Measurements from ENCODE around the gene SMTN.

Gene SMTN

DNA sequence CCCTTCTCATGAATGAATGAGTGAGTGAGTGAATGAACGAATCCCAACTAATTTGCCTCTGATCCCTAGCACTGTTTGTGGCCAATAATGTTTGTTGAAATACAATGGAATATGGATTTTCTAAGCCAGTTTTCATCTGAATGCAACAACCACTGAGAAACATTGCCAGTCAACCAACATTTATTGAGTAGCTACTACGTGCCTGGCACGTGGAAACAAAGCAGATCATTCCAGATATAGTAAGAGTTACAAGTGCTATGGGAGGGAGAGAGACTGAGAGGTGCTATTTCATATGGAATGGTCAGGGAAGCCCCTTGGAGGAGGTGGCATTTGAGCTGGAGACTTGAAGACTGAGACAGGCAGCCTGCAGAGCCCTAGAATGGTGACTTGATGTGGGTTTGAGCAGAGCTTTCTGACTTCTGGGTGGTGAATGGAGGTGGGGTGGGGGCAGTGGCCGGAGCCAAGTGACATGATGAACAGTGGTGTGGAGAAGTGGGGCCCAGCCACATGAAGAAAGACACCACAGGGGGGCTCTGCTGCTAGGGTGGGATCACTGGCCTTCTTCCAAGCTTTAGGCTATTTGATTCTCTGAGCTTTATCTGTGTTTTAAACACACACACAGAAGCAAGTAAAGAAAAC lies 35.1 kb upstream of the SMTN start:
- H3K27ac ChIP-seq, result no peak overlapping the region
- TF ChIP-seq, protein P1, sequence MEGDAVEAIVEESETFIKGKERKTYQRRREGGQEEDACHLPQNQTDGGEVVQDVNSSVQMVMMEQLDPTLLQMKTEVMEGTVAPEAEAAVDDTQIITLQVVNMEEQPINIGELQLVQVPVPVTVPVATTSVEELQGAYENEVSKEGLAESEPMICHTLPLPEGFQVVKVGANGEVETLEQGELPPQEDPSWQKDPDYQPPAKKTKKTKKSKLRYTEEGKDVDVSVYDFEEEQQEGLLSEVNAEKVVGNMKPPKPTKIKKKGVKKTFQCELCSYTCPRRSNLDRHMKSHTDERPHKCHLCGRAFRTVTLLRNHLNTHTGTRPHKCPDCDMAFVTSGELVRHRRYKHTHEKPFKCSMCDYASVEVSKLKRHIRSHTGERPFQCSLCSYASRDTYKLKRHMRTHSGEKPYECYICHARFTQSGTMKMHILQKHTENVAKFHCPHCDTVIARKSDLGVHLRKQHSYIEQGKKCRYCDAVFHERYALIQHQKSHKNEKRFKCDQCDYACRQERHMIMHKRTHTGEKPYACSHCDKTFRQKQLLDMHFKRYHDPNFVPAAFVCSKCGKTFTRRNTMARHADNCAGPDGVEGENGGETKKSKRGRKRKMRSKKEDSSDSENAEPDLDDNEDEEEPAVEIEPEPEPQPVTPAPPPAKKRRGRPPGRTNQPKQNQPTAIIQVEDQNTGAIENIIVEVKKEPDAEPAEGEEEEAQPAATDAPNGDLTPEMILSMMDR (conservative IDR thresholded peaks at IDR 0.05), result no peak
- TF ChIP-seq ZFX (IDR thresholded peaks at IDR 0.05), result no peak

DNA sequence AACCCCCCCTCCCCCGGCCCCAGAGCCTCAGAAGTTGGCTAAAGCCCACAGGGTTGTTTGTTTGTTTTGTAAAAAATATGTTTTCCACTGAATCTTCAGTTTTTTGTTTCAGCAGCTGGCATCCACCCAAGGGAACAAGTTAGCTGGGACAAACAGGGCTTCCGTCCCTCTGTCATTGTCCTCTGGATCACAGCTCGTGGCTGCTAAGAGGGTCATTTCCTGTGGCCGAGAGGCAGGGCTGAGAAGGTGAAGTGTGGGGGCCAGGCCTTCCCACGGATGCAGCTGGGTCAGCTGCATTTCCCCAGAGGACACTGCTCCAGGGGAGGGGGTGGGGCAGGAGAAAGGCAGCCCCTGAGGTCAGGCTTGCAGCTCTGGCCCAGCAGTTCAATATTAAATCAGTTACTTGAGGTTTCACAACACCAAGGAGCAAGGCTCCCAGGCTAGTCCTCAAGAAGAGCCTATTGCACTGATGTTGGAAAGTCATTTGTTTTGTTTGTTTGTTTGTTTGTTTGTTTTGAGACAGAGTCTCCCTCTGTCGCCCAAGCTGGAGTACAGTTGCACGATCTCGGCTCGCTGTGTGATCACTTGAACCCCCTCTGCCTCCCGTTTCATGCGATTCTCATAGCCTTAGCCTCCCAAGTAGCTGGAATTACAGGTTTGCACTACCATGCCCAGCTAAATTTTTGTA lies 34.4 kb upstream of the SMTN start:
- no peak overlapping the region for H3K27ac ChIP-seq
- TF ChIP-seq, protein P1 (conservative IDR thresholded peaks at IDR 0.05), result no peak
- TF ChIP-seq ZFX (IDR thresholded peaks at IDR 0.05), result no peak

DNA sequence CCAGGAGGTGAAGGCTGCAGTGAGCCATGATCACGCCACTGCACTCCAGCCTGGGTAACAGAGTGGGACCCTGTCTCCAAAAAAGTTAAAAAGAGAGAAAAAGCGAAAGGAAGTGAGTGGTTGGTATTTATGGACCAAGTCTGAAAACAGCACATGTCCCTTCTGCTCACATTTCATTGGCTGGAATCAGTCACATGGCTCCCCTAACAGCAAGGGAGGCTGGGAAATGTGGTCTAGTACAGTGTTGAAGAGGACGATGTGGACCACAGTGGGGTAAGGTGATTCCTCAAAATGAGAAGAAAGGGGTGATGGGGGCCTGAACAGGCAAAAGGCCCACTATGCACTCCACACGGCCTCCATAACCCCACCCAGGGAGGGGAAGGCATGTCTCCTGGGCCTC lies 32.5 kb upstream of the SMTN start:
- TF ChIP-seq, protein P1 (conservative IDR thresholded peaks at IDR 0.05), result no peak
- no peak for TF ChIP-seq ZFX (IDR thresholded peaks at IDR 0.05)

DNA sequence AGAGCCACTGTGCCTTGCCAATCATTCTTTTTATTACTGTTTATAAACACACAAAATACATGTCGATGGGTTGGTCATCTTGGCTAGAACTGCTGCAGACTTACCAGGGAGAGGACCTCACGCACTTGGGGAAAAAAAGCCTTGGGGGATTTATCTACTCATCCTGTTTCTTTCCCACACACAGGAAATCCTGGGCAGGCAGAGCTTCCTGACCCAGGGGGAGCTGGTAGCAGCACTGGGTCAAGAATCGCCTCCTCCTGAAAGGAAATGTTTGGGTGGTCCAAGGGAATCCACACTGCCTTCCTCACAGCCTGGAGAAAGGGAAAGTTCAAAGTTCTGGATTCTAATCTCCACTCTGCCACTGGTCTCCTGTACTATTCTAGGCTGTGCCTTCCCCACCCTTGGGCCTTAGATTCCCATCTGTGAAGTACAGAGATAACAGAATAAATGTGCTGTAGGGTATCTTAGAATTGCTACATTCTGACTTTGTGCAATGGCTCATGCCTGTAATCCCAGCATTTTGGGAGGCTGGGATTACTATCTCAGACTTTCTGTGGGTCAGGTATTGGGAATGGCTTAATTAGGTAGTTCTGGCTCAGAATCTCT lies 31.2 kb upstream of the SMTN start:
- TF ChIP-seq, protein P1 (conservative IDR thresholded peaks at IDR 0.05), result no peak
- no peak for TF ChIP-seq ZFX (IDR thresholded peaks at IDR 0.05)
- no peak overlapping the region for H3K27ac ChIP-seq

More for the DNA sequence above, 32.5 kb upstream of the SMTN start:
- H3K27ac ChIP-seq, result no peak overlapping the region

DNA sequence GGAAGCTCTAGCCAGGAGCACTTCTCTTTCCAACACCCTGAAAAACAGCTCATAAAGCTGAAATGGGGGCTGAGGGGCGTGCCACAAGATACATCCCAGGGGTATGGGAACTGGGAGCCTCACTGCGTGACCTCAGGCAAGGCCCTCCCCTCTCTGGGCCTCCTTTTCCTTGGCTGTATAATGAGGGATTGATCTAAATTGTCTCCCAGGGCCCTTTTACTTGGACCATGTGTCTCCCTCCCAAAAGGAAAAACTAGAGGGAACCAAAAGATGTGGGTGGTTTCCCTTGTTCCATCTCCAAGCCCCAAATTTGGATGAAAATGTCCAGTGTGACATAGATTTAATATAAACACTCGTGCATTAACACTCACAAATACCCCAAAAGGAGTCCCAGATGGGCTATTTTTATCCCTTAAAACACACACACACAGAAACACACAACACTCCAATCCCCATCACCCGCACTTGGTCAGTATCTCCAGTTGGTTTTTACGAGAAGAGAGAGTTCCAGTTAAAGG lies 25.9 kb upstream of the SMTN start:
- H3K27ac ChIP-seq, result peak overlapping the region; percentile 60

DNA sequence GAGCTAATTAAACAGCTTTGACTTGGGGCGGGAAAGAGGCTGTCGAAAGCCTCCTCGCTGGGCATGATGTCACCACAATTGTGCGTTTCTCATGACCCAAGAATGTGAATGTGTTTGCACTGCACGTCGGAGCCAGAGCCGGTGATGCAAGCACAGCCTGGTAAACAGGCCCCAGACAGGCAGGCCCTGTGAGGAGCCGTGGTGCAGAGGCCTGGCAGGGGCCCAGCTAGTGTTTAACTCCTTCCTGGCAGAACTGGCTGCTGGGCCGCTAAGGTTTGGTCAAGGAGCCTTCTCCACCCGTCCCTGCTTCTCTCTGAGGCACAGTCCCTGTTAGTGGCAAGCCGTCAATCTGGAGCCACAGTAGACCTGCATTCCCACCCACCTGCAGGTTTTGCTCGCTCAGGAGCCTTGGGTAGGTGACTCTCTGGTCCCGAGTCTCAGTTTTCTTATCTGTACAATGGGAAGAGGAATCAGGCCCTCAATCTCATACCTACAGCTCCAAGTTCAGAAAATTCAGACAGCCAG lies 25.4 kb upstream of the SMTN start:
- H3K27ac ChIP-seq, result peak overlapping the region; percentile 60

More for the DNA sequence above, 25.9 kb upstream of the SMTN start:
- TF ChIP-seq, protein P1 (conservative IDR thresholded peaks at IDR 0.05), result no peak
- TF ChIP-seq ZFX (IDR thresholded peaks at IDR 0.05), result no peak

More for the DNA sequence above, 25.4 kb upstream of the SMTN start:
- no peak for TF ChIP-seq ZFX (IDR thresholded peaks at IDR 0.05)
- TF ChIP-seq, protein P1 (conservative IDR thresholded peaks at IDR 0.05), result no peak
